Karpas-422 (cell line): ENCODE measurements around the gene GPSM3. TPM values are rescaled to one million over a fixed set of nuclear protein-coding genes. Genes with fewer than 3 reads are reported as not detected.
A peak's percentile ranks its signal among the peaks of the same experiment; 100 is the strongest.

Source experiments
- DNase-seq: peaks from one replicate; pipeline ENCODE4 v3.0.0-alpha.2; 2015
- H2AFZ ChIP-seq: fragments of 200-600 bp; sonication (generic); 2 replicates; pipeline ENCODE4 v1.6.1; 2014; ENCODE audit warnings: antibody characterized with exemption, low read length, mixed read lengths
- H3K27ac ChIP-seq: fragments of 200-600 bp; sonication (generic); 2 replicates; pipeline ENCODE4 v1.5.1; 2014; ENCODE audit warnings: mild to moderate bottlenecking, low read length, moderate library complexity
- H3K27me3 ChIP-seq: fragments of 200-600 bp; sonication (generic); 2 replicates; pipeline ENCODE4 v1.6.1; 2014; ENCODE audit warnings: low read length, mixed read lengths
- H3K36me3 ChIP-seq: fragments of 200-600 bp; sonication (generic); 2 replicates; pipeline ENCODE4 v1.6.1; 2014; ENCODE audit warnings: low read length, mixed read lengths; ENCODE audit not compliant: insufficient read depth
- H3K4me1 ChIP-seq: fragments of 200-600 bp; sonication (generic); 2 replicates; pipeline ENCODE4 v1.6.1; 2014; ENCODE audit warnings: mild to moderate bottlenecking, low read length, mixed read lengths
- H3K4me2 ChIP-seq: fragments of 200-600 bp; sonication (generic); 2 replicates; pipeline ENCODE4 v1.6.1; 2014; ENCODE audit warnings: low read length, low read depth, mild to moderate bottlenecking; ENCODE audit not compliant: poor library complexity, severe bottlenecking
- H3K4me3 ChIP-seq: fragments of 200-600 bp; sonication (generic); 2 replicates; pipeline ENCODE4 v1.5.1; 2014; ENCODE audit warnings: mild to moderate bottlenecking, antibody characterized with exemption, low read length, mixed read lengths
- H3K79me2 ChIP-seq: fragments of 200-600 bp; sonication (generic); 2 replicates; pipeline ENCODE4 v1.6.1; 2014; ENCODE audit warnings: mild to moderate bottlenecking, low read length, mixed read lengths
- H3K9ac ChIP-seq: fragments of 200-600 bp; sonication (generic); 2 replicates; pipeline ENCODE4 v1.6.0; 2014; ENCODE audit warnings: low read length
- H3K9me2 ChIP-seq: fragments of 200-600 bp; sonication (generic), shearing (Covaris generic); replicated peaks from 2 replicates; pipeline ENCODE4 v1.6.0; 2014; ENCODE audit warnings: mild to moderate bottlenecking, low read length, moderate library complexity; ENCODE audit not compliant: insufficient read depth
- H3K9me3 ChIP-seq: fragments of 300-700, 200-600 bp; sonication (generic); 2 replicates; pipeline ENCODE4 v1.6.1; 2014; ENCODE audit warnings: low read length, mixed read lengths
- H4K20me1 ChIP-seq: fragments of 200-600 bp; sonication (generic); 2 replicates; pipeline ENCODE4 v1.6.1; 2014; ENCODE audit warnings: mild to moderate bottlenecking, antibody characterized with exemption, low read length, low read depth; ENCODE audit not compliant: insufficient read depth
- total RNA-seq: library from RNA; depleted of rRNA; stranded (reverse); fragments of >200 nt; shearing (Covaris generic); gene quantifications from 2 replicates; pipeline ENCODE4 v1.2.3, GENCODE V29; 2014; ENCODE audit warnings: low replicate concordance

The GPSM3 gene
- total RNA-seq, 1 experiment from 2014 or later = 66.5 TPM

GRCh38 chr6:32182555-32182981 lies 9.9 kb downstream of the GPSM3 start:
- H3K9ac ChIP-seq = no peak overlapping the region
- no peaks in the 10 kb centered on the region for H3K9me3 ChIP-seq
- H3K36me3 ChIP-seq = peaks cover 9% of the 10 kb centered on the region
- H3K27ac ChIP-seq = no peak overlapping the region
- no peaks in the 10 kb centered on the region for H4K20me1 ChIP-seq
- no peak overlapping the region for H3K4me2 ChIP-seq
- no peaks in the 10 kb centered on the region for H3K27me3 ChIP-seq
- no peaks in the 10 kb centered on the region for H3K9me2 ChIP-seq
- no peak overlapping the region for H2AFZ ChIP-seq
- H3K79me2 ChIP-seq = peaks cover 25% of the 10 kb centered on the region
- DNase-seq = no peak
- H3K4me1 ChIP-seq = peaks cover 37% of the 10 kb centered on the region
- no peak overlapping the region for H3K4me3 ChIP-seq

GRCh38 chr6:32181915-32182529 lies 10.4 kb downstream of the GPSM3 start:
- Histone ChIP-seq H3K9ac (no peak overlapping the region), H3K4me2 (no peak overlapping the region), H3K9me2 (no peaks in the 10 kb centered on the region), H3K4me1 (peaks cover 37% of the 10 kb centered on the region), H2AFZ (no peak overlapping the region), H3K36me3 (peaks cover 9% of the 10 kb centered on the region), H3K27ac (no peak overlapping the region), H4K20me1 (no peaks in the 10 kb centered on the region), H3K4me3 (no peak overlapping the region), H3K9me3 (no peaks in the 10 kb centered on the region), H3K27me3 (no peaks in the 10 kb centered on the region), H3K79me2 (peaks cover 20% of the 10 kb centered on the region)
- DNase-seq = no peak

- DNase-seq = no peak
- Histone ChIP-seq H3K4me1 (peaks cover 37% of the 10 kb centered on the region), H3K79me2 (peaks cover 24% of the 10 kb centered on the region), H3K4me2 (no peak overlapping the region), H3K9ac (no peak overlapping the region), H3K27ac (no peak overlapping the region), H3K27me3 (no peaks in the 10 kb centered on the region), H3K4me3 (no peak overlapping the region), H2AFZ (no peak overlapping the region), H3K9me3 (no peaks in the 10 kb centered on the region), H3K9me2 (no peaks in the 10 kb centered on the region), H4K20me1 (no peaks in the 10 kb centered on the region), H3K36me3 (peaks cover 9% of the 10 kb centered on the region)
Measured at GRCh38 chr6:32181148-32181702, 11.2 kb downstream of the GPSM3 start.

- Histone ChIP-seq H3K4me1 (peaks cover 34% of the 10 kb centered on the region), H3K27me3 (no peaks in the 10 kb centered on the region), H3K79me2 (peaks cover 34% of the 10 kb centered on the region), H2AFZ (no peak overlapping the region), H3K9ac (peak overlapping the region; percentile 88), H3K9me2 (no peaks in the 10 kb centered on the region), H4K20me1 (no peaks in the 10 kb centered on the region), H3K9me3 (no peaks in the 10 kb centered on the region), H3K36me3 (peaks cover 7% of the 10 kb centered on the region), H3K27ac (no peak overlapping the region; the same call in 1 of the 2 replicates), H3K4me3 (peak overlapping the region; percentile 87), H3K4me2 (peak overlapping the region; percentile 71)
- DNase-seq = no peak
Measured at GRCh38 chr6:32179766-32180405, 12.6 kb downstream of the GPSM3 start.

- peaks cover 42% of the 10 kb centered on the region for H3K79me2 ChIP-seq
- H3K4me3 ChIP-seq = peak overlapping the region; percentile 87
- H3K36me3 ChIP-seq = peaks cover 7% of the 10 kb centered on the region
- peak overlapping the region; percentile 88 for H3K9ac ChIP-seq
- H3K27ac ChIP-seq = peak overlapping the region; percentile 68
- H3K27me3 ChIP-seq = no peaks in the 10 kb centered on the region
- H3K4me2 ChIP-seq = peak overlapping the region; percentile 71
- H2AFZ ChIP-seq = no peak overlapping the region
- peaks cover 45% of the 10 kb centered on the region for H3K4me1 ChIP-seq
- H3K9me3 ChIP-seq = no peaks in the 10 kb centered on the region
- H3K9me2 ChIP-seq = no peaks in the 10 kb centered on the region
- H4K20me1 ChIP-seq = no peaks in the 10 kb centered on the region
- DNase-seq = peak; percentile 65
Measured at GRCh38 chr6:32178547-32179440, 13.6 kb downstream of the GPSM3 start.

GRCh38 chr6:32177788-32178546 lies 14.5 kb downstream of the GPSM3 start, which contains the start of gene RNF5:
Gene RNF5 (plus strand): TSS chr6:32178405. CDS start chr6:32178512, 107 bp downstream.
- peak; percentile 100 for DNase-seq
- Histone ChIP-seq H3K4me3 (peak within 1 kb of the TSS; percentile 94), H3K36me3 (peaks cover 4% of the 10 kb centered on the region), H3K4me2 (peak within 1 kb of the TSS; percentile 79), H3K9me2 (no peaks in the 10 kb centered on the region), H4K20me1 (no peaks in the 10 kb centered on the region), H3K79me2 (peaks cover 51% of the 10 kb centered on the region), H3K27ac (peak within 1 kb of the TSS; percentile 68), H3K27me3 (no peaks in the 10 kb centered on the region), H2AFZ (no peak within 1 kb of the TSS), H3K4me1 (peaks cover 51% of the 10 kb centered on the region), H3K9me3 (no peaks in the 10 kb centered on the region), H3K9ac (peak within 1 kb of the TSS; percentile 88)

GRCh38 chr6:32177183-32177787 lies 15.2 kb downstream of the GPSM3 start:
- H2AFZ ChIP-seq = no peak overlapping the region
- H3K4me1 ChIP-seq = peaks cover 51% of the 10 kb centered on the region
- H3K9me3 ChIP-seq = no peaks in the 10 kb centered on the region
- H3K36me3 ChIP-seq = no peaks in the 10 kb centered on the region; the same call in 1 of the 2 replicates
- peak overlapping the region; percentile 71 for H3K9ac ChIP-seq
- peak overlapping the region; percentile 66 for H3K27ac ChIP-seq
- no peaks in the 10 kb centered on the region for H3K9me2 ChIP-seq
- peaks cover 57% of the 10 kb centered on the region for H3K79me2 ChIP-seq
- DNase-seq = peak; percentile 55
- peak overlapping the region; percentile 94 for H3K4me3 ChIP-seq
- no peaks in the 10 kb centered on the region for H4K20me1 ChIP-seq
- peak overlapping the region; percentile 79 for H3K4me2 ChIP-seq
- H3K27me3 ChIP-seq = no peaks in the 10 kb centered on the region
